HUES64 (cell line): Measurements from ENCODE around the gene IPPK.
"Not testable (repeated sequence)": the region's sequence is repeated elsewhere in the genome, so short reads cannot be mapped to it uniquely, and the experiment has no call there.

ENCODE experiments used
- H3K27ac ChIP-seq: 2 replicates; pipeline ENCODE4 v1.7.0; 2013; ENCODE audit warnings: low read depth, low read length, inconsistent platforms
- H3K27me3 ChIP-seq: 2 replicates; pipeline ENCODE4 v1.6.1; 2013; ENCODE audit warnings: mild to moderate bottlenecking, low read length; ENCODE audit not compliant: insufficient read depth
- H3K36me3 ChIP-seq: 2 replicates; pipeline ENCODE4 v1.6.1; 2013; ENCODE audit warnings: mild to moderate bottlenecking, low read length; ENCODE audit not compliant: insufficient read depth
- H3K4me1 ChIP-seq: 2 replicates; pipeline ENCODE4 v1.6.1; 2013; ENCODE audit warnings: mild to moderate bottlenecking, low read length, moderate library complexity; ENCODE audit not compliant: insufficient read depth
- H3K4me3 ChIP-seq: 2 replicates; pipeline ENCODE4 v1.5.1; 2013; ENCODE audit warnings: mild to moderate bottlenecking, low read length, moderate library complexity
- H3K9ac ChIP-seq: 2 replicates; pipeline ENCODE4 v1.6.1; 2013; ENCODE audit warnings: mild to moderate bottlenecking, low read depth, low read length
- H3K9me3 ChIP-seq: 2 replicates; pipeline ENCODE4 v1.6.1; 2013; ENCODE audit warnings: low read depth, low read length; ENCODE audit not compliant: insufficient read depth
- WGBS: fragments of 150-250, 120-280 bp; methylation state at CpG from one replicate; pipeline ENCODE4 v1.1.7; 2013; ENCODE audit warnings: missing lambda C conversion rate; 5-methylcytosine and 5-hydroxymethylcytosine counted together

The IPPK gene

GRCh38 chr9:92601451-92601850 is 68.5 kb downstream of the IPPK start:
- peaks cover 16% of the 10 kb centered on the region for H3K9me3 ChIP-seq
- no peak overlapping the region for H3K9ac ChIP-seq
- H3K4me3 ChIP-seq, result no peak overlapping the region
- no peaks in the 10 kb centered on the region for H3K36me3 ChIP-seq
- no peaks in the 10 kb centered on the region for H3K4me1 ChIP-seq
- no peaks in the 10 kb centered on the region for H3K27me3 ChIP-seq
- H3K27ac ChIP-seq, result no peak overlapping the region
- 93% methylated on average over 12 of the region's 12 CpGs for WGBS

GRCh38 chr9:92600462-92601261 is 69.3 kb downstream of the IPPK start:
- peaks cover 12% of the 10 kb centered on the region for H3K9me3 ChIP-seq
- H3K36me3 ChIP-seq, result no peaks in the 10 kb centered on the region
- H3K27ac ChIP-seq, result no peak overlapping the region
- H3K9ac ChIP-seq, result no peak overlapping the region
- WGBS, result 91% methylated on average over 12 of the region's 12 CpGs
- no peaks in the 10 kb centered on the region for H3K27me3 ChIP-seq
- no peaks in the 10 kb centered on the region for H3K4me1 ChIP-seq
- H3K4me3 ChIP-seq, result no peak overlapping the region

- H3K27me3 ChIP-seq, result no peaks in the 10 kb centered on the region
- peaks cover 6% of the 10 kb centered on the region; the same call in 1 of the 2 replicates for H3K9me3 ChIP-seq
- no peaks in the 10 kb centered on the region for H3K36me3 ChIP-seq
- no peak overlapping the region for H3K9ac ChIP-seq
- no peak overlapping the region for H3K4me3 ChIP-seq
- H3K27ac ChIP-seq, result no peak overlapping the region
- no peaks in the 10 kb centered on the region for H3K4me1 ChIP-seq
- 95% methylated on average over 4 of the region's 4 CpGs for WGBS
These were observed 69.9 kb downstream of the IPPK start for GRCh38 chr9:92599938-92600461.

GRCh38 chr9:92598382-92598781 is 71.5 kb downstream of the IPPK start:
- Histone ChIP-seq H3K27ac (no peak overlapping the region), H3K9ac (no peak overlapping the region), H3K4me1 (no peaks in the 10 kb centered on the region), H3K36me3 (no peaks in the 10 kb centered on the region), H3K4me3 (no peak overlapping the region), H3K27me3 (no peaks in the 10 kb centered on the region), H3K9me3 (no peaks in the 10 kb centered on the region)
- 92% methylated on average over 2 of the region's 2 CpGs for WGBS

GRCh38 chr9:92595930-92596329 is 74.0 kb downstream of the IPPK start:
- H3K27me3 ChIP-seq, result no peaks in the 10 kb centered on the region
- no peaks in the 10 kb centered on the region for H3K9me3 ChIP-seq
- H3K4me3 ChIP-seq, result no peak overlapping the region
- H3K9ac ChIP-seq, result no peak overlapping the region
- no peaks in the 10 kb centered on the region for H3K4me1 ChIP-seq
- 91% methylated on average over 1 of the region's 1 CpG for WGBS
- no peak overlapping the region for H3K27ac ChIP-seq
- no peaks in the 10 kb centered on the region for H3K36me3 ChIP-seq

DNA sequence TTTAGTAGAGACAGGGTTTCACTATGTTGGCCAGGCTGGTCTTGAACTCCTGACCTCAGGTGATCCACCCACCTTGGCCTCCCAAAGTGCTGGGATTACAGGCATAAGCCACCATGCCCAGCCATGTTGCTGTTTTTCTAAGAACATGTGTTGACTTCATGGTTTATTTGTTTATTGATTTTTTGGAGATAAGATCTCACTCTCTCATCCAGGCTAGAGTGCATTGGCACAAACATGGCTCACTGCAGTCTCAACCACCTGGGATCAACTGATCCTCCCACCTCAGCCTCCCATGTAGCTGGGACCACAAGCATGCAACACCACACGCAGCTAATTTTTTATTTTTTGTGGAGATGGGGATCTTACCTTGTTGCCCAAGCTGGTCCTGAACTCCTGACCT is 74.9 kb downstream of the IPPK start:
- 100% methylated on average over 1 of the region's 1 CpG for WGBS

DNA sequence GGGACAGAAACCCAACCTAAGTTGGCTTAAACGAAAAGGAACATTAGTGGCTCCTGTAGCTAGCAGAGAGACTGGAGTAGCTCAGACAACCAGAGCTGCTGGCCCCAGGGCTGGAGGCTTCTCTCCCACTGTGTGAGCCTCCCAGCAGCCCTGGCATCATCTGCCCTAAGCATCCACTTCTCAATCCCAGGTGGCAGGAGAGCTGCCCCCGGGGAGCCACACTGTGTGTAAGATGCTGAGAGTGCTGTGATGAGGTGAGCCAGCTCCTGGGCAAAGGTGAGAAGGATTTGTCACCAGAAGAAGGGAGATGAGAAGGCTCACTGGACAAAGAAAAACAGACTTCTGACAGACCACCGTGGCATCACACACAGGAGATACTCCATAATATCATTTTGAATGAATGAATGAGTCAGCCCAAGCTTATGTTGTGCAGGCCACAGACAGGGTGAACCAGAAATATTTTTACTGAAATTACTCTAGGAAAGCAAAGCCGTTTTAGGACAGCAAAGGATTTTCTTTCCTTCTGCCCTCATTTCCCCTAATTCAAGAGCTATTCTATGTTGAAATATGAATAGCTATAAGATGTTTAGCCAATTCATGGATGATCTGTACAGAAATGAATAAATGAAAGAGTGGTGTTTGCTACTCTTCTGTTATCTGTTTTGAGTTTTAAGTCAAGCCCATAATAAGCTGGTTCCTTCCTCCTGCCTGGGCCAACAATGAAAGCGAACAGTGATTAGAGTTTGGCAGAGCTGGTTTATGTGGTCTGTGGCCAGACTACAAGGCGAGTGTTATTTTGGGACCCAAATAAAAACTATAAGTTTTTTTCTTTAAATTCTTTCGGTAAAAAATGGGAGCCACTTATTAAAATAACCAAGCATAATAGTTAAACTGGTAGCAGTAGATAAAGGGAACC is 76.7 kb downstream of the IPPK start:
- no peaks in the 10 kb centered on the region for H3K27me3 ChIP-seq
- H3K4me3 ChIP-seq, result no peak overlapping the region
- H3K4me1 ChIP-seq, result peaks cover 9% of the 10 kb centered on the region
- no peak overlapping the region for H3K27ac ChIP-seq
- no peak overlapping the region for H3K9ac ChIP-seq
- H3K9me3 ChIP-seq, result no peaks in the 10 kb centered on the region
- 90% methylated on average over 6 of the region's 7 CpGs for WGBS
- no peaks in the 10 kb centered on the region for H3K36me3 ChIP-seq

More for the DNA sequence above, 74.9 kb downstream of the IPPK start:
- not testable (repeated sequence) for H3K27me3 ChIP-seq, H3K4me3 ChIP-seq, H3K4me1 ChIP-seq, H3K9me3 ChIP-seq, H3K36me3 ChIP-seq, H3K27ac ChIP-seq, H3K9ac ChIP-seq

GRCh38 chr9:92592537-92592936 is 77.4 kb downstream of the IPPK start:
- Histone ChIP-seq H3K9ac (no peak overlapping the region), H3K36me3 (no peaks in the 10 kb centered on the region), H3K4me3 (no peak overlapping the region), H3K4me1 (peaks cover 9% of the 10 kb centered on the region), H3K27ac (no peak overlapping the region), H3K9me3 (no peaks in the 10 kb centered on the region), H3K27me3 (no peaks in the 10 kb centered on the region)
- WGBS, result 100% methylated on average over 1 of the region's 1 CpG

DNA sequence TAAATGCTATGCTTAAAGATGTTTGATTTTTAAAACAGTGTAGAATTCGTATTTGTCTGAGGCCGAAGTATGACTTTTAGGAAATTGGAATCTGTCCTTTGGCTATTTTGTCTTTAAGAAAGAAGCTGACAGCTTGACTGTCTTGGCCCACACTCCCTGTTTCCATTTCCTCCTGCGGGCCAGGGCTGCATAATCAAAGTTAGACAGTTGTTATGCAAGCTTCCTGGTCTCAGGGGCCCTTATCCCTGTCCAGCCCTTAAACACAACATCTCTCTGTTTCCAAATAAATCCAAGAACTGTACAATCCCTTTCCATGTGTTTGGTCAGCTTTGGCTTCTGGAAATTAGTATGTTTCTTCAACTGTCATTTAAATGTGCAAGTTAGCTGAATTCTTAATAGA is 79.6 kb downstream of the IPPK start:
- Histone ChIP-seq H3K9ac (no peak overlapping the region), H3K27ac (no peak overlapping the region), H3K36me3 (no peaks in the 10 kb centered on the region), H3K4me1 (peaks cover 9% of the 10 kb centered on the region), H3K9me3 (no peaks in the 10 kb centered on the region), H3K27me3 (no peaks in the 10 kb centered on the region), H3K4me3 (no peak overlapping the region)
- 82% methylated on average over 3 of the region's 3 CpGs for WGBS

DNA sequence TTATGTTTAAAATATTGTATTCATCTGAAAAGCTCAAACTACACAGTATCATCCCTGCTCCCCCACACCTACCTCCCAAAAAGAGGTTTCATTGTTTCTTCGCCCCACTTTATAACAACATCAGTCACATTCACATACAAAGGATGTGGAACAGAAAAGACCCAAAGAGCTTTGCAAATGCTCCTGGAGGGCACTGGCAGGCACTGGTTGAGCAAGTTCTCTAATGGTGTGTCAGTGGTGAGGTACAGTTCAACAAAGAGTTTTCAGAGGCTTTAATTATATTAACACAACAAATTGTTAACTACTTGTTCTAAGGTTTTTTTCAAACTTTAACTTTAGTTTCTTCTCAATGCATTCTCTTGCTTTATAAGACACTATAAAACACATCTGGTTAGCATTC is 80.0 kb downstream of the IPPK start:
- H3K9me3 ChIP-seq, result no peaks in the 10 kb centered on the region
- no peak overlapping the region for H3K27ac ChIP-seq
- 100% methylated on average over 1 of the region's 1 CpG for WGBS
- H3K27me3 ChIP-seq, result no peaks in the 10 kb centered on the region
- no peak overlapping the region for H3K4me3 ChIP-seq
- H3K36me3 ChIP-seq, result no peaks in the 10 kb centered on the region
- no peak overlapping the region for H3K9ac ChIP-seq
- peaks cover 9% of the 10 kb centered on the region for H3K4me1 ChIP-seq

- Histone ChIP-seq H3K27me3 (no peaks in the 10 kb centered on the region), H3K27ac (no peak overlapping the region), H3K4me3 (no peak overlapping the region), H3K9ac (no peak overlapping the region), H3K36me3 (no peaks in the 10 kb centered on the region), H3K9me3 (no peaks in the 10 kb centered on the region), H3K4me1 (no peaks in the 10 kb centered on the region)
- 90% methylated on average over 1 of the region's 1 CpG for WGBS
These were observed 93.8 kb downstream of the IPPK start for GRCh38 chr9:92576175-92576574.
